Ectodermal cell (in vitro differentiated cells): ENCODE measurements around the gene RBAK. TPM values are rescaled to one million over a fixed set of nuclear protein-coding genes. Genes with fewer than 3 reads are reported as not detected.
"Not testable (repeated sequence)": the region's sequence is repeated elsewhere in the genome, so short reads cannot be mapped to it uniquely, and the experiment has no call there.

ENCODE experiments used
- H3K27ac ChIP-seq: 2 replicates; pipeline ENCODE4 v1.7.0; 2013; ENCODE audit warnings: mild to moderate bottlenecking, low read depth, low read length; ENCODE audit not compliant: insufficient read depth, poor library complexity, severe bottlenecking
- H3K27me3 ChIP-seq: 2 replicates; pipeline ENCODE4 v1.7.0; 2013; ENCODE audit warnings: mild to moderate bottlenecking, low read length; ENCODE audit not compliant: insufficient read depth, control insufficient read depth, poor library complexity, severe bottlenecking
- H3K36me3 ChIP-seq: one replicate; pipeline ENCODE4 v1.7.0; 2013; ENCODE audit warnings: low read length; ENCODE audit not compliant: control insufficient read depth, insufficient read depth
- H3K4me1 ChIP-seq: one replicate; pipeline ENCODE4 v1.7.0; 2013; ENCODE audit warnings: low read length; ENCODE audit not compliant: control insufficient read depth, insufficient read depth
- H3K4me3 ChIP-seq: 2 replicates; pipeline ENCODE4 v1.7.0; 2013; ENCODE audit warnings: low read depth, low read length, control low read depth; ENCODE audit not compliant: insufficient read depth
- H3K9me3 ChIP-seq: 2 replicates; pipeline ENCODE4 v1.7.0; 2013; ENCODE audit warnings: mild to moderate bottlenecking, low read length, moderate library complexity; ENCODE audit not compliant: control insufficient read depth
- WGBS, 2 experiments: methylation state at CpG; one replicate each; pipeline ENCODE4 v1.1.7; 2013; ENCODE audit warnings: missing lambda C conversion rate in 2 of 2; 5-methylcytosine and 5-hydroxymethylcytosine counted together
- polyA plus RNA-seq, 4 experiments: library from polyadenylated mRNA; stranded (reverse); fragments of 50-300 nt; gene quantifications; one replicate each; pipeline ENCODE4 v1.2.3, GENCODE V29; 2013

The RBAK gene
- polyA plus RNA-seq (2013, experiment 1 of 4), result 12.7 TPM
- polyA plus RNA-seq (2013, experiment 2 of 4), result 15.1 TPM
- polyA plus RNA-seq (2013, experiment 3 of 4), result 10.5 TPM
- 11.9 TPM for polyA plus RNA-seq (2013, experiment 4 of 4)

DNA sequence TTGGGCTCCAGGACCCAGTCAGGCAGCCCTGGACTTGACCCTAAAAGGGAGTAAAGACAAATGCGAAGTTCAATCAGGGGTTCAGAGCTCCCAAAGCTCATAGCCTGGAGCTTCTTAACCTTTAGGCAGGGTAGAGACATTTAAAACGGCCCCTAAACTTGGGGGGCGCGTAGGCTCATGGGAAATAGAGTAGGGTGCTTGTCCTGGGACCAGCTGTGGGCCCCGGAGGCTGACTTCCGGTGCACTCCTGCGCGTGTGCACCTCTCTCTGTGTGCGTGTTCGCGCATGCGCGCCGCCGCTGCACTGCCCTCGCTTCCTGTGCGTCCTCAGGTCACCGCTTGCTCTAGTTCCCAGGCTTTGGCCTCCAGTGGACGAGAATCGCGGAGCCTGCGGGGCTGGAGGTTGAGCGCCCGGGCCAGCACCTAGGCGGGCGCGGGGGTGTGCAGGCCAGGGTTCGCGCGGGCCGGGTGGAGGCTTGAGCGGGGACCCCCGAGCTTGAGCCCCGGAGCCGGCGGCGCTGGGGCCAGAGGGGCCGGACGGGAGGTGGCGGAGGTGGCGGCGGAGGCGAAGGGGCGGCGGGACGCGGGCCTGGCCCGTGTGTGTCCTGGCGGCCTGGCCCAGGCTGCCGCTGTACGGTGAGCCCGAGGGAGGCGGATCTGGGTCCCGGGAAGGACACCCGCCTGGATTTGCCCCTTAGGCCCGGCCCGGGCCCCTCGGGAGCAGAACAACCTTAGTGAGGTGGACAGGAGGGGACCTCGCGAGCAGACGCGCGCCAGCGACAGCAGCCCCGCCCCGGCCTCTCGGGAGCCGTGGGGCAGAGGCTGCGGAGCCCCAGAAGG is at the start of gene RBAK:
Gene RBAK (plus strand): TSS at position 303 of the 839 bp plus-strand sequence. CDS start 2,217 bp downstream, outside the sequence.
- Histone ChIP-seq H3K36me3 (peaks cover 20% of the 10 kb centered on the region), H3K9me3 (no peaks in the 10 kb centered on the region), H3K4me1 (no peaks in the 10 kb centered on the region), H3K4me3 (peak within 1 kb of the TSS; percentile 71), H3K27me3 (no peaks in the 10 kb centered on the region), H3K27ac (peak within 1 kb of the TSS; percentile 53)
- 1% methylated on average over 69 of the region's 69 CpGs for WGBS, 2 experiments

DNA sequence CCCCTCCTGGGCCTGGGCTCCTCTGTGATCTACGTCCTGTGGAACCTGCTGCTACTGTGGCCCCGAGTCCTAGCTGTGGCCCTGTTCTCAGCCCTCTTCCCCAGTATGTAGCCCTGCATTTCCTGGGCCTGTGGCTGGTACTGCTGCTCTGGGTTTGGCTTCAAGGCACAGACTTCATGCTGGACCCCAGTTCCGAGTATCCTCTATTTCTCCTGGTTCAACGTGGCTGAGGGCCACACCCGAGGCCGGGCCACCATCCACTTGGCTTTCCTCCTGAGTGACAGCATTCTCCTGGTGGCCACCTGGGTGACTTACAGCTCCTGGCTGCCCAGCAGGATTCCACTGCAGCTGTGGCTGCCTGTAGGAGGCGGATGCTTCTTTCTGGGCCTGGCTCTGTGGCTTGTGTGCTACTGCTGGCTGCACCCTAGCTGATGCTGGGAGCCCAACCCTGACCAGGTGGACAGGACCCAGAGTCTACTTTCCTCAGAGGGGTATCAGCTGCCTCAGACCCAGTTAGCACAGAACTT is 48.9 kb upstream of the RBAK start:
- 93 to 96% methylated on average over 7 of the region's 7 CpGs for WGBS, 2 experiments
- Histone ChIP-seq H3K36me3 (peaks cover 18% of the 10 kb centered on the region), H3K9me3 (no peaks in the 10 kb centered on the region), H3K4me3 (no peak overlapping the region), H3K4me1 (no peaks in the 10 kb centered on the region), H3K27me3 (no peaks in the 10 kb centered on the region), H3K27ac (no peak overlapping the region)

DNA sequence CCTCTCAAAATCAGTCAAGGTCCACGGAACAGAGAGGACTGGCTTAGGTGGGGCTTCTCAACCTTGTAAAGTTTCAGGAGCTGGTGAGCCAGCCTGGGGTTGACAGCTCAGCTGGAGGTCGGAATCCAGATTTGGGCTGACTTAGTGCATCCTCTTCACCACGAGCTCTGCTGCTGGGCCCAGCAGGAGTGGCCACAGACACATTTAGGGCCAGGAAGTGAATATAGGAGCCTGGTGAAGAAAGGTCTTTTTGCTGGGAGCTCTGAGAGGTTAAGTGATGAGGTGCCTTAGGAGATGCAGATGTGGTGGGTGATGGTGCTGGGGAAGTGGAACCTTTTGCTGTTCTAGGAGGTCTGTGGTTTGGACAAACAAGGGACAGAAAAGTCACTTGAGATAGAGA is 47.4 kb upstream of the RBAK start:
- 86 to 91% methylated on average over 3 of the region's 3 CpGs for WGBS, 2 experiments
- H3K36me3 ChIP-seq, result peaks cover 13% of the 10 kb centered on the region
- H3K27ac ChIP-seq, result no peak overlapping the region
- H3K9me3 ChIP-seq, result no peaks in the 10 kb centered on the region
- no peaks in the 10 kb centered on the region for H3K27me3 ChIP-seq
- H3K4me1 ChIP-seq, result no peaks in the 10 kb centered on the region
- no peak overlapping the region for H3K4me3 ChIP-seq

DNA sequence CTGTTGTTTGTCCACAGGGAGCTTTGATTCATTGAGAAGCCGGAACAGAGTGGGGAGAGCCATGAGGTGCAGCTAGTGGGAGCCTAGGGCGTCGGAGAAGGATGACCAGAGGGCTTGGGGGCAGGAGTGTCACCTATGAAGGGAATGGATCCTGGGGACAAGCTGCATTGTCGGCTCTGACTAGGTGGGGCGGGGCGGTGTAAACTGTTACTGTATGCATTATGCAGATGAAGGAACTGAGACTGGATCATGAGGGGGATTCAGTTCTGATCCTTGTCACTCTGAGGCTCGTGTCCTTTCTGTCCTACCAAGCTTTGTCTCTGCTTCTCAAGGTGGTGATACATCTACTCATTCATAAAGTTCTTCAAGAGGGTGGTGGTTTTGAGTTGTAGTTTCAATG is 46.8 kb upstream of the RBAK start:
- no peaks in the 10 kb centered on the region for H3K27me3 ChIP-seq
- H3K4me1 ChIP-seq, result no peaks in the 10 kb centered on the region
- H3K4me3 ChIP-seq, result no peak overlapping the region
- H3K36me3 ChIP-seq, result peaks cover 12% of the 10 kb centered on the region
- H3K27ac ChIP-seq, result no peak overlapping the region
- WGBS, 2 experiments, result 95% methylated on average over 6 to 7 of the region's 7 CpGs
- H3K9me3 ChIP-seq, result no peaks in the 10 kb centered on the region

DNA sequence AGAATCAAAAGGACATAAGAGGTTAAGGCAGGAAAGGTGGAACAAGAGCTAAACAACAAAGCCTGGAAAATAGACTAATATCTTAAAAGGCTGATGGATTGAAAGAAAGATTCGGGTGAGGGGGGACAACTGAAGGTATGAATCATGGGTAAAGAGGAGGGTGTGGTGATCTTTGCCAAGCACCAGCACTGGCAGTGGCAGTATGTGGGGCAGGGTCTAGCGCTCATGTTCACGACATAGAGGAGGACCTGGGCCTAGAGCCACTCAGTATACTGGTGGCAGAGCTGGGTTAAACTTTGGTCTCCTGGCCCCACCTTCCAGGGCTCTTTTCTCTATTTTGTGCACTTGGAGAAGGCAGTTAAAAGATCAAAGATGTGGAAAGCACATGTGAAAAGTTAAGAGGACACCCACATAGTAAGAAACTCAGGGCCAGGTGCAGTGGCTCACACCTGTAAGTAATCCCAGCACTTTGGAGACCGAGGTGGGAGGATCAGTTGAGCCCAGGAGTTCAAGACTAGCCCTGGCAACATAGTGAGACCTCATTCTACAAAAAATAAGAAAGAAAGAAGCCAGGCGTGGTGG is 46.2 kb upstream of the RBAK start:
- Histone ChIP-seq H3K27ac (no peak overlapping the region), H3K4me1 (no peaks in the 10 kb centered on the region), H3K36me3 (peaks cover 8% of the 10 kb centered on the region), H3K4me3 (no peak overlapping the region), H3K27me3 (no peaks in the 10 kb centered on the region), H3K9me3 (no peaks in the 10 kb centered on the region)
- 91 to 95% methylated on average over 5 of the region's 5 CpGs for WGBS, 2 experiments

DNA sequence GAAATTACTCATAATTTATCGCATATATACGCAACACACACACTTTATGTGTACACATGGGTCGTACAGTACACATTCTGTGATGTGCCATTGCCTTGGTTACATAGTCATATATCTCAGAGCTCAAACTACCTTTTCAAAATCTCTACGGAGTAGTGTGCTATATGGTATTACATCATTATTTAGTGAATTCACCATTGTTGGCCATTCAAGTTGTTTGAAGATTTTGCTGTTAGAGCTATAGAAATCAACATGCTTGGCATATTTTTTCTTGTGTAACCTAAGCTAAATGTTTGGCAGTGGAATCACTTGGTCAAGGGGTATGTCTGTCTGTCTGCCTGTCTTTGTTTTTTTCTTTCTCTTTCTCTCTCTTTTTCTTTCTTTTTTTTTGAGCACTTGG is 44.7 kb upstream of the RBAK start:
- Histone ChIP-seq H3K9me3 (no peaks in the 10 kb centered on the region), H3K27ac (no peak overlapping the region), H3K4me3 (no peak overlapping the region), H3K4me1 (no peaks in the 10 kb centered on the region), H3K27me3 (no peaks in the 10 kb centered on the region), H3K36me3 (peaks cover 6% of the 10 kb centered on the region)
- 83 to 99% methylated on average over 1 to 4 of the region's 4 CpGs for WGBS, 2 experiments

DNA sequence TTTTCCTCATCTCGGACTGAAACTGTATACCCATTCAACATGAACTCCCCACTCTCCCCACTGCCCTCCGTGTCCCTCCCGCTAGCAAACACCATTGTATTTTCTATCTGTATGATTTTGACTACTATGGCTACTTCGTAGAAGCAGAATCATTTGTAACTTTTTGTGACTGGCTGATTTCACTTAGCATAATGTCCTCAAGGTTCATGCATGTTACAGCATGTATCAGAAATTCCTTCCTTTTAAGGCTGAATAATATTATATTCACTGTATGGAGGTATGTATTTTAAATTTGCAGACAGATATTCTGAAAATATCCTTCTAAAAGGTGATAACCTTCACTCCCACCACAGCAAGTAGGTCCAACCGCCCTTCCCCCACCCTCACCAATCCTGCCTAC is 43.7 kb upstream of the RBAK start:
- 90 to 98% methylated on average over 5 of the region's 5 CpGs for WGBS, 2 experiments
- Histone ChIP-seq H3K27me3 (no peaks in the 10 kb centered on the region), H3K4me1 (no peaks in the 10 kb centered on the region), H3K4me3 (no peak overlapping the region), H3K27ac (no peak overlapping the region), H3K36me3 (no peaks in the 10 kb centered on the region), H3K9me3 (no peaks in the 10 kb centered on the region)

DNA sequence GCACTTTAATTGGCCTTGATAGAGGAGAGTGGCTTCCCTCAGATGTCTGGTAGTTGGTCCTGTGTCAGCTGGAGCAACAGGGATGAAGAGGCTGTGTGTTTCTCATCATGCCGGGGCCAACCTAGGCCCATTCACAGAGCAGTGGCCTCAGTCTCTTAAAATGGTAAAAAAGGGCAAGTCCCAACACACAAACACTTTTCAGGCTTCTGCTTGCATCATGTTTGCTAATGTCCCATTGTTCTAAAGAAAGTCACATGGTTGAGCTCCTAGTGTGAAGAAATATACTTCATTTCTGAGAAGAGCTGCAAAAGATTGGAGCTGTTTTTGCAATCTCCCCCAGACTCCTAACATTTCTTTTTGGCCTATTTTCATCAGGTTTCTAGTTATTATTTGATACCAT is 40.6 kb upstream of the RBAK start:
- Histone ChIP-seq H3K27me3 (no peaks in the 10 kb centered on the region), H3K4me3 (no peak overlapping the region), H3K9me3 (no peaks in the 10 kb centered on the region), H3K36me3 (no peaks in the 10 kb centered on the region), H3K27ac (no peak overlapping the region), H3K4me1 (no peaks in the 10 kb centered on the region)
- 74 to 76% methylated on average over 1 of the region's 1 CpG for WGBS, 2 experiments

DNA sequence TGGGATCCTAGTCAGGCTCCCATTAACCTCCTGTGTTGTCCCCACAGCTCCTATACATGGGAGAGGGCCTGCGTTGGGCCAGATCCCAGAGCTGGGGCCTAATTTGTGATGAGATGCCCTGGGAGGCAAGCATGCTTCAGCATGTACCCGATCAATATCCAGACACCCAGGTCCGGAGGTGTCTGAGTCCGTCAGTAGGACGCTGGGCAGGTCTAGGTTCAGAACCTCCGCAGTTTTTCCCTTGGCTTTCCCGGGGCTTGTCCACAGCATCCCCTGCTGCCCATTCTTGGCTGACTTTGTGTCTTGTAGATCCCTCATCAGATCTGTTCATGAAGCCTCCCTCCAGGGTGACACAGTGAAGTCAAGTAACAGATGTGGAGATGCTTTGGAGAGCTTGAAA is 32.7 kb upstream of the RBAK start:
- 94 to 96% methylated on average over 7 of the region's 7 CpGs for WGBS, 2 experiments
- Histone ChIP-seq H3K4me1 (no peaks in the 10 kb centered on the region), H3K9me3 (no peaks in the 10 kb centered on the region), H3K36me3 (no peaks in the 10 kb centered on the region), H3K27me3 (no peaks in the 10 kb centered on the region), H3K4me3 (no peak overlapping the region), H3K27ac (no peak overlapping the region)

DNA sequence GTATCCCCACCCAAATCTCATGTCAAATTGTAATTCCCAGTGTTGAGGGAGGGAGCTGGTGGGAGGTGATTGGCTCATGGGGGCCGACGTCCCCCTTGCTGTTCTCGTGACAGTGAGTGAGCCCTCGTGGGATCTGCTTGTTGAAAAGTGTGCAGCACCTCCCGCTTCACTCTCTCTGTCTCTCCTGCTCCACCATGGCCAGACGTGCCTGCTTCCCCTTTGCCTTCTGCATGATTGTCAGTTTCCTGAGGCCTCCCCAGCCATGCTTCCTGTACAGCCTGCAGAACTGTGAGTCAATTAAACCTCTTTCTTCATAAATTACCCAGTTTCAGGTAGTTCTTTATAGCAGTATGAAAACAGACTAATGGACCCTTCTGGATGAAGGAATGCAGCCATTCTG is 29.7 kb upstream of the RBAK start:
- not testable (repeated sequence) for H3K36me3 ChIP-seq
- WGBS, 2 experiments, result 90% methylated on average over 6 of the region's 6 CpGs

More for the DNA sequence above, 29.7 kb upstream of the RBAK start:
- not testable (repeated sequence) for H3K27me3 ChIP-seq, H3K27ac ChIP-seq, H3K9me3 ChIP-seq, H3K4me1 ChIP-seq, H3K4me3 ChIP-seq
